ENCODE results near the gene OR51E1.

GRCh38 chr11:4626207-4627099 lies 17.3 kb upstream of the OR51E1 start:
- TF ChIP-seq CTCF (conservative IDR thresholded peaks at IDR 0.05; ENCODE audit: low read length) (peak; percentile 87), EZH2phosphoT487 (IDR thresholded peaks at IDR 0.05; ENCODE audit: borderline replicate concordance, low read depth, low read length) (no peak)

All from OCI-LY7 (cell line).